HG03108 (cell line): ENCODE data around the gene CPXM1.
"Not testable (repeated sequence)": the region's sequence is repeated elsewhere in the genome, so short reads cannot be mapped to it uniquely, and the experiment has no call there.

Source experiments
- ATAC-seq: cut with Tn5 transposase; IDR thresholded peaks from one replicate; pipeline ENCODE4 v1.9.1; 2021; ENCODE audit warnings: moderate library complexity; ENCODE audit not compliant: unreplicated experiment

CPXM1 gene

GRCh38 chr20:2822073-2822472 is 21.6 kb upstream of the CPXM1 start:
- ATAC-seq: no peak

DNA sequence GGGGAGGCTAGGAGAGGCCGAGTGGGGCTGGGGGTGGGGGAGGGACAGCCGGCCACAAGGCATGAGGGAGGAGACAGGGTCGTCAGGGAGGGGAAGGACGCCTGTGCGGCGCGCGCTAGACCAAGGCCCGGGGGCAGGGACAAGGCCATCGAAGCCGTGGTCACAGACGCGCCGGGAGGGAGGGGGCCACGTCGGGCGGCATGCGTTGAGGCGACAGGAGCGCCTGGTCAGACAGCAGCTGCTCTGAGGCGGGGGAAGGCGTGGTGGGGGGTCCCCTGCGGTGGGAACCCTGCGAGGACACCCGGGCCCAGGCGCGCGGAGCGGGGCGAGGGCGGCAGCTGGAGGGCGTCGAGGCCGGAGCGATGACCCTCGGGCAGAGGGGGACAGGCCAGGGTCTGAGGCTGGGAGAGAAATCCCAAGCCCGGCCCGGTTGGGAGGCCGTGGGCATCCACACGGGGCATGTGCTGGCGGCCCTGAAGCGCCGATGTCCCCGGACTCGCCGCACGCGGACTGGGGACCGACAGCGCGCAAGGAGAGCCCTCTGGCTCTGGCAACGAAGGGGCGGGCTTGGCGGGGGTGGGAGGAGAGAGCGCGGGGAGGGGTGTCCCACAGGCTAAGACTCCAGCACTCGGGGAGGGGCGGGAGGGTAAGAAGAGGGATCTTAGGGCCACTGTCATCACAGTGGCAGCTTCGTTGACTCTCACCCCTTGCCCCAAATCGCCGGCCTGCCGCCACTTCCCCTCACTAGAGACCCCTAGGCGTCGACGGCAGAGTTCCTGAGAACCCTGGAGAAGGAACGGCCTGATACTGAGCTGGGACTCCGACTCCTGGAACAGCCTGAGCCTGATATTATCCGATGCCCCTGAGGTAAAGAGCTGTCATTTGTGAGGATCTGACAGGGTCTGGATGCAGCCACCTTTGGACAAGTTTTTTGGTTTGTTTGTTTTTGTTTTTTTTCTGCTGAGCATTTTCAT is 20.8 kb upstream of the CPXM1 start:
- ATAC-seq: no peak

GRCh38 chr20:2820084-2820895 is 19.9 kb upstream of the CPXM1 start:
- no peak for ATAC-seq

DNA sequence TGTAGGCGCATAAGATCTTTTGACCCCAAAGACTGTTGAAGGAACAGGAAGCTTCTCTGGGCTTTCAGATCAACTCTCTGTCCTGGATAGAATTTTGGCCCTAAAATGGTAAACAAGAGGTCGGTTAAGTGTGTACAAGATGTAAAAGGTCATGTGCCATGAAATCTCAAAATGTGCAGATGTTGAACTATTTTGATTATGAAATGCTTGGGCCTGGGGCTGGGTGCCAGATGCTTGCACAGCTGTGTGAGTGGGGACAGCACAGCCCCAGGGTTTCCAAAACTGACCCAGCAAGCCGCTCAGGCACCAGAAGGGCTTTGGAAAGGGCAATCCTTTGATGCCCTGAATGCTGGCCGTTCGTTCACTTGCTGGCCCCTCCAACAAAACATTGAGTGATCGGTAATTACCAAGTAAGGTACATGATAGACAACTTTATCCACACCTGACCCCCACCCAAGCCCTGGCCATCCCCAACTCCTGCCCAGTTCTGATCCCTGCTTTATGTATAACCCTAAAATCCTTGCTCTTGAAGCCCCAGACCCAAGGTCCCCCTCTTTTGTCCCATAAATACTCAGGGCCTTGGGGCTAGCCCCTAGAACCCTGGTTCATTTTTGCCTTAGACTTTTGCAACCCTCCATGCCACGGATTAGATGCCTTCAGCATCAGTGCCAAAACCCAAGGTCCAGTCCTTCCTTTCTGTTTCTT is 17.6 kb upstream of the CPXM1 start:
- no peak for ATAC-seq

DNA sequence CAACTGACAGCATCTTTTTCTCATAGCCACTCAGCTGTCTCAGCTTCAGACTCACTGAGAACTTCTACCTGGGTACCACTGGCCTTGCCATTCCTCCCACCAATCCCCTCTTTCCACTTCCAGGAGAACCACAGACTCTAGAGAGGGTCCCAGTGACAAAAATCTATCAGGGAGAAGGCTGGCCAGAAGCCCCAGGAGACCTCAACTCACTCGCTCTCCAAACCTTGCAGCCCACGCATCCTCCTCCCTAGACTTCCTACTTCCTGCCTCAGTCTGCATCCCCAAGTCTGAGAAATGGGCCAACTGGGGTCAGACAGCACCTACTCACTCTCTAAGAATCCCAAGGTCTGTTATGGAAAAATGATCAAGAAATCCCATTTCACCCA is 16.9 kb upstream of the CPXM1 start:
- ATAC-seq: no peak

GRCh38 chr20:2816583-2817340 is 16.3 kb upstream of the CPXM1 start:
- ATAC-seq: no peak

GRCh38 chr20:2816030-2816582 is 15.7 kb upstream of the CPXM1 start, which contains the start of gene TMEM239:
Gene TMEM239 (plus strand): TSS chr20:2816364. CDS start chr20:2816555, 191 bp downstream.
- ATAC-seq: no peak

GRCh38 chr20:2815242-2815900 is 14.9 kb upstream of the CPXM1 start:
- ATAC-seq: no peak

- ATAC-seq: no peak
Measured at GRCh38 chr20:2814587-2815051, 14.2 kb upstream of the CPXM1 start, which contains the start of gene C20orf141. Gene C20orf141 (plus strand): TSS chr20:2814987. CDS start chr20:2815185, 198 bp downstream.

- ATAC-seq: no peak
Measured at GRCh38 chr20:2814076-2814475, 13.6 kb upstream of the CPXM1 start.

DNA sequence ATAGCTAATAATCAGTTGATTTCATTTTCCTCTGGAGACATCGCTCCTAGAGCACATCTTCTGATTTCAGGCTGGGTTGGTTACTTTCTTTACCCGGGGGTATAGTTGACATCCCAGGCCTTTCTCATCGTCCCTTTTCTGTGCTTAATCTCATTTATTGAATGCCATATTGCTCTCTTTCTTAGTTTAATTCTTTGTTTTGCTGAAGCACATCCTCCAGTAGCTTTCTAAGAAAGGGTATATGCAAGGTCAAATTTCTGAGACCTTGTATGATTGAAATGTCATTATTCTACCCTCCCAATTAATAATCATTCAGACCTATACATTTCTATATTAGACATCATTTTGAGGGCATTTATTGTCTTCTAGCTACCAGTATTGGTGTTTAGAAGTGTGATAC is 11.8 kb upstream of the CPXM1 start:
- ATAC-seq: no peak

DNA sequence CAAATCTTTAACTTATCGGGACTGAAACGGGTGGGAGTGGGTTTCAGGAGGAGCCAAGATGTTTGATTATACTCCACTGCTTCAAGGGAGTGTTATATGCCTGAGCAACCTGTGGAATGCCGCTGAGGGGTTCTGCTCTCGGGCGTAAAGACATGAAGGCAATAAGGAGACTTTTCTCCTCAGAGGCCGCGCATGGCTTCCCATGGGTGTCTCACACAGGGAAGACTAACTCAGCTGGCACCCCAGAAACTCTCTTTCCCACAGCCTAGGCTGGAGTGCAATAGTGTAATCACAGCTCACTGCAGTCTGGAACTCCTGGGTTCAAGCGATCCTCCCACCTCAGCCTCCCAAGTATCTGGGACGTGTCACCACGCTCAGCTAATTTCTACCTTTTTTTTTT is 9.3 kb upstream of the CPXM1 start:
- no peak for ATAC-seq

- not testable (repeated sequence) for ATAC-seq
Measured at GRCh38 chr20:2807929-2808328, 7.5 kb upstream of the CPXM1 start.

DNA sequence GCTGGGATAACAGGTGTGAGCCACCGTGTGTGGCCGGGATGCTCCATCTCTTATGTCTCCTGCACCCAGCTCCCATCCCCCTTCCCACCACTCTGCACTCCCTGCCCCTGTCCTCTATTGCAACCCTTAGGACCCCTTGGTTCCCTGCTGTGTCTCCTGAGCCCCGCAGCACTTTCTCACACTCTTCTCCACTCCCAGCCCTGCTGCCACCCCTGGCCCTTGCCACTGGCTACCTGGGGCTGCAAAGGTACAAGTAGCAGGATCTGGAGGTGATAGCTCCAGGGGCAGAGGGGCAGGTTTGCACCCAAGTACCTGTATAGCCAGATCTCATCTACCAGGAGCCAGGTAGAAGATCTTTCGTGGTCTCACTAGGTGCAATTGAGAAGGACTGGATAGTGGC is 6.6 kb upstream of the CPXM1 start:
- no peak for ATAC-seq

- ATAC-seq: no peak
Measured at GRCh38 chr20:2806351-2806701, 5.9 kb upstream of the CPXM1 start.

DNA sequence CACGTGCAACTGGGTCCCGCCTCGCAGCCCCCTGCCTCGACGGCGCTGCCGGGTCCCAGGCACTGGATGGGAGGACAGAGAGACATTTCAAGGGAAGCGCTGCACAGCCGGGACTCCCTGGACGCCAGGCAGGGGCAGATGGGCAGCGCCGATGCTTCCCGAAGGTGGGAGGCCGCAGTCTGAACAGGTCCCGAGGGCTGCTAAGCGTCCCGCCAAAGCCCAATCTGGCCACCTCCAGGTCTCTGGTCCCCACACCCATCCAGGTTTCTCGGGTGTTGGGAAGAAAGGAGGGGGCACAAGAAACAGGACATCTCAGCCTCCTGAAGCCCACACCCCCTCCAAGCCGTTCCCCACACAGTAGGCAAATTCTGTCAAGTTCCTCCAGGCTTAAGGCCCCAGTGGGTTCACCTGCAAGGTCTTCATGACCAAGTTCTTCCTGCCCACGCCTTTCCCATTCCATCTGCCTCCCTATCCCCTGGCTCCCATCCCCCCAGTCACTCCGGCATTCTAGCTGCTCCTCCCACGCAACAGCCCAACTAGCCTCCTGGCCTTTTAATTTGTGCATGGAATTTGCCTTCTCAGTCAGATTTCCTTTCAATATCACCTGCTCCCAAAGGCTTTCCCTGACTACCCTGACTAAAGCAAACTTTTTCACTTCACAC is 5.4 kb upstream of the CPXM1 start:
- no peak for ATAC-seq

GRCh38 chr20:2804852-2805688 is 4.6 kb upstream of the CPXM1 start:
- no peak for ATAC-seq
